Upper lobe of left lung (tissue), 6 donors: ENCODE data around the gene AGR3. TPM values are rescaled to one million over a fixed set of nuclear protein-coding genes. Genes with fewer than 3 reads are reported as not detected.

Experiments
- ATAC-seq, 2 donors: fragments of 200-7000 bp; cut with Tn5 transposase; one replicate each; pipeline ENCODE4 v1.9.1; 2022; ENCODE audit warnings: mild to moderate bottlenecking in 2 of 2, moderate library complexity in 2 of 2; ENCODE audit not compliant: low FRiP score in 2 of 2
- DNase-seq, 2 donors: peaks; one replicate each; pipeline ENCODE4 v3.0.0-alpha.2; 2019 to 2020
- H3K27ac ChIP-seq, 4 donors: fragments of 200-600 bp; sonication (generic); one replicate each; pipeline ENCODE4 v1.5.1; 2016 to 2019
- H3K27me3 ChIP-seq, 4 donors: fragments of 200-600 bp; sonication (generic); one replicate each; pipeline ENCODE4 v1.5.1; 2017 to 2019
- H3K36me3 ChIP-seq, 4 donors: fragments of 200-600 bp; sonication (generic); one replicate each; pipeline ENCODE4 v1.5.1; 2016 to 2019
- H3K4me1 ChIP-seq, 4 donors: fragments of 200-600 bp; sonication (generic); one replicate each; pipeline ENCODE4 v1.5.1; 2018 to 2019
- H3K4me3 ChIP-seq, 4 donors: fragments of 200-600 bp; sonication (generic); one replicate each; pipeline ENCODE4 v1.5.1; 2017 to 2019; ENCODE audit warnings: mild to moderate bottlenecking in 2 of 4, moderate library complexity in 1 of 4
- H3K9me3 ChIP-seq, 4 donors: fragments of 200-600 bp; sonication (generic); one replicate each; pipeline ENCODE4 v1.5.1; 2018 to 2019
- EP300 ChIP-seq, 4 donors: sonication (generic); formaldehyde crosslinking; IDR thresholded peaks; one replicate each; pipeline ENCODE4 v1.5.1; 2017; ENCODE audit warnings: antibody characterized with exemption in 4 of 4, control low read depth in 2 of 4
- POLR2A ChIP-seq, 4 donors: fragments of 450-650 bp; IDR thresholded peaks; one replicate each; pipeline ENCODE4 v1.5.1; 2016 to 2017; ENCODE audit warnings: antibody characterized with exemption in 4 of 4, mild to moderate bottlenecking in 2 of 4
- POLR2AphosphoS5 ChIP-seq, 2 donors: sonication (generic); formaldehyde crosslinking; IDR thresholded peaks; one replicate each; pipeline ENCODE4 v1.5.1; 2017; ENCODE audit warnings: antibody characterized with exemption in 2 of 2
- WGBS, 2 donors: methylation state at CpG; one replicate each; pipeline ENCODE4 v1.1.5; 2017 to 2018; 5-methylcytosine and 5-hydroxymethylcytosine counted together
- total RNA-seq, 6 donors: library from RNA; depleted of rRNA in 4 of 6; stranded (reverse); fragments of >200 nt in 4 of 6; gene quantifications; one replicate each; pipeline versions ENCODE4 v1.1.0 to v1.2.1, GENCODE V29; 2016 to 2021
- TF ChIP-seq, protein P1 (sequence below), 6 experiments: fragments of 450-650 bp in 4 of 6; fragments of 200-600 bp in 2 of 6; sonication (generic) in 2 of 6; IDR thresholded peaks; one replicate each; pipeline ENCODE4 v1.5.1; 2016 to 2019; ENCODE audit warnings: antibody characterized with exemption in 6 of 6
- donor health status: DM: no; HTN: no; CAD: no; lungs with moderate emphysema.
- donor health status: DM: no; HTN: yes; CAD: no; lungs with severe emphysema.

The AGR3 gene
- total RNA-seq, 6 donors from 2014 or later, result 10.5 to 209 (median 74.6) TPM

DNA sequence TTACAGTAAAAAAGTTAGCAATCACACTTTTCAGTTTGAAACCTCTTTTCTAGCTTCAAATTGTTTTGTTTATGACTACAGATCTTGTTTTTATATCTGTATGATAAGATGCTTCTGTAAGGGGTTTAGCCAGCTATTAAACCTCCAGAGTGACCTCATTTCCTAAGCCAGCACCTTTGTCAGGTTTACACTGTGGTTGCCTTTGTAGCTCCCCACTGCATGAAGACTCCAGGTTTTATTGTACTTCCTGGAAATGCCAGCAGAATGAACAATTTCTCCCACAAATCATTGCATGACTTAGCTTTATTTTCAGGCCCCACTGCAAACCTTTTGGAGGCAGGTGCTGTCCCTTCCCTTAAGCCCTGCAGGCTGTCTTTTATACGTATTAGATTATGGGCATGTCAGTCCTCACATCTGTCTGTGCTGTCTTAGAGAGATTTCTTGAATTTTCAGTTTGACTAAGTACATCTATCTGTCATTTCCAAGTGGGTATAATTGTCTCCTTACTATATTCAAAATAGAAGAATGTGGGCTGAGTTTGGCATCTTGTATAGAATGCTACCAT, 8.2 kb upstream of the AGR3 start:
- DNase-seq, result no peak
- no peaks in the 10 kb centered on the region for H3K36me3 ChIP-seq
- H3K27ac ChIP-seq, result no peak overlapping the region
- no peaks in the 10 kb centered on the region for H3K4me1 ChIP-seq
- no peak for TF ChIP-seq POLR2AphosphoS5 (IDR thresholded peaks at IDR 0.05)
- TF ChIP-seq, protein P1, sequence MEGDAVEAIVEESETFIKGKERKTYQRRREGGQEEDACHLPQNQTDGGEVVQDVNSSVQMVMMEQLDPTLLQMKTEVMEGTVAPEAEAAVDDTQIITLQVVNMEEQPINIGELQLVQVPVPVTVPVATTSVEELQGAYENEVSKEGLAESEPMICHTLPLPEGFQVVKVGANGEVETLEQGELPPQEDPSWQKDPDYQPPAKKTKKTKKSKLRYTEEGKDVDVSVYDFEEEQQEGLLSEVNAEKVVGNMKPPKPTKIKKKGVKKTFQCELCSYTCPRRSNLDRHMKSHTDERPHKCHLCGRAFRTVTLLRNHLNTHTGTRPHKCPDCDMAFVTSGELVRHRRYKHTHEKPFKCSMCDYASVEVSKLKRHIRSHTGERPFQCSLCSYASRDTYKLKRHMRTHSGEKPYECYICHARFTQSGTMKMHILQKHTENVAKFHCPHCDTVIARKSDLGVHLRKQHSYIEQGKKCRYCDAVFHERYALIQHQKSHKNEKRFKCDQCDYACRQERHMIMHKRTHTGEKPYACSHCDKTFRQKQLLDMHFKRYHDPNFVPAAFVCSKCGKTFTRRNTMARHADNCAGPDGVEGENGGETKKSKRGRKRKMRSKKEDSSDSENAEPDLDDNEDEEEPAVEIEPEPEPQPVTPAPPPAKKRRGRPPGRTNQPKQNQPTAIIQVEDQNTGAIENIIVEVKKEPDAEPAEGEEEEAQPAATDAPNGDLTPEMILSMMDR (IDR thresholded peaks at IDR 0.05), result no peak
- H3K27me3 ChIP-seq, result no peaks in the 10 kb centered on the region
- WGBS, 2 donors, result 96 to 100% methylated on average over 1 of the region's 1 CpG
- no peak overlapping the region for H3K4me3 ChIP-seq
- H3K9me3 ChIP-seq, result no peaks in the 10 kb centered on the region
- ATAC-seq, result no peak

- Histone ChIP-seq H3K27me3 (no peaks in the 10 kb centered on the region), H3K4me1 (no peaks in the 10 kb centered on the region), H3K36me3 (no peaks in the 10 kb centered on the region), H3K27ac (no peak overlapping the region), H3K4me3 (no peak overlapping the region), H3K9me3 (no peaks in the 10 kb centered on the region)
- no peak for TF ChIP-seq POLR2A (IDR thresholded peaks at IDR 0.05)
- TF ChIP-seq EP300 (IDR thresholded peaks at IDR 0.05), result no peak
- TF ChIP-seq, protein P1 (IDR thresholded peaks at IDR 0.05), result no peak
- TF ChIP-seq POLR2AphosphoS5 (IDR thresholded peaks at IDR 0.05), result no peak
- DNase-seq, result no peak
- no peak for ATAC-seq
- 83 to 84% methylated on average over 5 of the region's 5 CpGs for WGBS, 2 donors
Measured at GRCh38 chr7:16889305-16889704, 7.5 kb upstream of the AGR3 start.

DNA sequence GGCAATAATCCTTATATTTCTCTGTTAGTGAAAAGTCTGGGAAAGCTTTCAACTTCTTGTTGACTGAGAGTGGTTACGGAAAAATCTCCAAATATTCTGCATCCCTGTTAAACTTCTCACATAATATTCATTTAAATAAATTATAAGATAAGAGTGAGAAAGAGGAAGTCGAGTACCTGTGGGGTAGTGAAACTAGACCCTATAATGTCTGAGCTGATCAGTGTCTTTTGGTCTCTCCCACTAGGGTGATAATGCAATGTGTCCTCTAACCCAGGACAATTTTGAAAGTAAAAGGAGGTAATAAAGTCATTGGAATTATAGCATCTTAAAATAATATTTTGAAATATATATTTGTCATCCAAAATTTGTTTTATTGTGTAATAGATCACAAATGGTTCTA, 2.1 kb upstream of the AGR3 start:
- TF ChIP-seq EP300 (IDR thresholded peaks at IDR 0.05), result no peak
- no peak for TF ChIP-seq POLR2A (IDR thresholded peaks at IDR 0.05)
- TF ChIP-seq, protein P1 (IDR thresholded peaks at IDR 0.05), result no peak
- TF ChIP-seq POLR2AphosphoS5 (IDR thresholded peaks at IDR 0.05), result no peak
- no peaks in the 10 kb centered on the region for H3K27me3 ChIP-seq
- peaks cover 0 to 6% (median 0%) of the 10 kb centered on the region in 4 donors for H3K4me1 ChIP-seq
- no peaks in the 10 kb centered on the region for H3K36me3 ChIP-seq
- no peak overlapping the region for H3K27ac ChIP-seq
- H3K9me3 ChIP-seq, result no peaks in the 10 kb centered on the region
- ATAC-seq (no peak), DNase-seq (no peak)
- WGBS, 2 donors, result 62 to 67% methylated on average over 2 of the region's 2 CpGs
- H3K4me3 ChIP-seq, result no peak overlapping the region

DNA sequence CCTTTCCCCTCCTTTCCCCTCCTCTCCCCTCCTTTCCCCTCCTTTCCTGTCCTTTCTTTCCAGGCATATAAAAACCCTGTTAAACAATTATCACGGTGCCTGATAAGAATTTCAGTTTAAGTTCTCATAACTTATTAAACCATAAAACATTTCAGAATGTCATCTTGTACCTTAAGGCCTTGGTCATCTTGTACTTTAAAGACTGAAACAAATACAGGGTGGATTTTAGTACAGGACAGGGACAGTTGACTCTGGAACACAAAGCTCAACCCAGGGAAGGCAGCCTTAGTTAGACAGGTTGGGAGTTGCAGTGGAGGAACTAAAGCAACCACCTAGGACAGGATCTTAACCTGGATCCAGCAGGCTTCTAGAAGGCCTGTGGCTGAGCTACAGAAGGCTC, 1.2 kb downstream of the AGR3 start:
- Histone ChIP-seq H3K4me3 (peak overlapping the region in 3 of 4 donors; percentile 16 to 40 (median 40)), H3K9me3 (no peaks in the 10 kb centered on the region), H3K27ac (peak overlapping the region; percentile 6 to 67 (median 52)), H3K36me3 (no peaks in the 10 kb centered on the region), H3K4me1 (peaks cover 0 to 6% (median 0%) of the 10 kb centered on the region in 4 donors), H3K27me3 (no peaks in the 10 kb centered on the region)
- TF ChIP-seq POLR2A (IDR thresholded peaks at IDR 0.05) (no peak), EP300 (IDR thresholded peaks at IDR 0.05) (no peak), POLR2AphosphoS5 (IDR thresholded peaks at IDR 0.05) (no peak)
- TF ChIP-seq, protein P1 (IDR thresholded peaks at IDR 0.05), result no peak
- ATAC-seq (no peak), DNase-seq (no peak)
- WGBS, 2 donors, result 48 to 69% methylated on average over 1 of the region's 1 CpG

DNA sequence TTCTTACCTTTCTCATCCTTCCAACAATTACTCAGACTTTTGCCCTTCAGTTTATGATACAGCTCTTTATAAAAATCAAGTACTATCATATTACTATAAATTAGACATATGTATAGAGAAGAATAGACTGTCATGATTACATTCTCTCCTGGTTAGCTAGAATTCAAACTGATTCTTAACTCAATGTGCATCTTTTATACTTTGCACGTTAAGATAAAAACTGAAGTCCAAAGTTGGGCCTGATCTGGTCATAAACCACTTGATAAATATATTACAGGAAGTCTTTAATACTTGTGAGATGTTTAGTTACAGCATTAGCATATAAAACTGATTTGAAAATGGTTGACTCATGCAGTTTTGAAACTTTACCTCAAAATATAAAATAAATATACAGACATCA, 2.6 kb downstream of the AGR3 start:
- H3K27ac ChIP-seq, result no peak overlapping the region
- peak overlapping the region in 2 of 4 donors; percentile 40 for H3K4me3 ChIP-seq
- ATAC-seq (no peak), DNase-seq (no peak)
- H3K36me3 ChIP-seq, result no peaks in the 10 kb centered on the region
- no peaks in the 10 kb centered on the region for H3K27me3 ChIP-seq
- peaks cover 0 to 6% (median 0%) of the 10 kb centered on the region in 4 donors for H3K4me1 ChIP-seq
- TF ChIP-seq POLR2A (IDR thresholded peaks at IDR 0.05), result no peak
- no peak for TF ChIP-seq POLR2AphosphoS5 (IDR thresholded peaks at IDR 0.05)
- H3K9me3 ChIP-seq, result no peaks in the 10 kb centered on the region
- 90% methylated on average over 1 of the region's 1 CpG for WGBS, 2 donors
